NCI-H128 (cell line): Measurements from ENCODE around the gene ETV7.
"Not testable (repeated sequence)": the region's sequence is repeated elsewhere in the genome, so short reads cannot be mapped to it uniquely, and the experiment has no call there.

Source experiments
- DNase-seq: peaks from one replicate; lab custom pipeline; 2025; ENCODE audit not compliant: unreplicated experiment; lab: John Stamatoyannopoulos, UW

ETV7 gene

DNA sequence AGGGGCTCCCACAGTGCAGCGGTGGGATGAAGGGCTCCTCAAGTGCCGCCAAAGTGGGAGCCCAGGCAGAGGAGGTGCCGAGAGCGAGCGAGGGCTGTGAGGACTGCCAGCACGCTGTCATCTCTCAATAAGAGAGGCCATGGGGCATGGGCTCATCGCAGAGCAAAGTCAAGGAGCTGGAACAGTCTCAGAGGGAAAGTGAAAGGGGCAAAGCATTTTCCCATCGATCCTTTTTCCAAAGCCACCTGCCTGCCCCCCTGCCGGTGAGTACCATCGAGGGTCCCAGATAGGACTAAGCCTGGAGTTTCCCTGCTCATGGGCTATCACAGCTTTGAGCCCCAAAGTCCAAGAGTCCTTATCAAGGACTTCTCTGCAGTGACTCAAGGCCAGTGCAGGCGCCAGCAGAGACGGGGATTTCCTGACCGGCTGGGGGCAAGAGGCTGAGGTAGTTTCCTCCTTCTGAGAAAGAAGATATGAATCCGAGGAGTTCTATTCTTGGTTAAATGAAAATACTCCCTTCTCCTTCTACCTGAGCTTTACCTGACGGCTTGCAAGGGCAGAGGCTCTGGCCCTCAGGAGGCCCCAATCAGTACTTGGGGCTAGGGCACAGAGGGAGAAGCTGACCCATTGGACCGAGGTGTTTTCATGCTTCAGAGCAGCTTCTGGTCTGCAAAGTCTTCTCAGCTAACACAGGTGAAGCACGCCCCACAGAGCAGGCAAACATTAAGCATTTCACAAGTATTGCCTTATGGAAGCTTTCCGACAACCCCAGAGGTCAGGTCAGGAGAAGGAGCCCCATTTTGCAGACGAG lies 22.6 kb downstream of the ETV7 start:
- no peak for DNase-seq

DNA sequence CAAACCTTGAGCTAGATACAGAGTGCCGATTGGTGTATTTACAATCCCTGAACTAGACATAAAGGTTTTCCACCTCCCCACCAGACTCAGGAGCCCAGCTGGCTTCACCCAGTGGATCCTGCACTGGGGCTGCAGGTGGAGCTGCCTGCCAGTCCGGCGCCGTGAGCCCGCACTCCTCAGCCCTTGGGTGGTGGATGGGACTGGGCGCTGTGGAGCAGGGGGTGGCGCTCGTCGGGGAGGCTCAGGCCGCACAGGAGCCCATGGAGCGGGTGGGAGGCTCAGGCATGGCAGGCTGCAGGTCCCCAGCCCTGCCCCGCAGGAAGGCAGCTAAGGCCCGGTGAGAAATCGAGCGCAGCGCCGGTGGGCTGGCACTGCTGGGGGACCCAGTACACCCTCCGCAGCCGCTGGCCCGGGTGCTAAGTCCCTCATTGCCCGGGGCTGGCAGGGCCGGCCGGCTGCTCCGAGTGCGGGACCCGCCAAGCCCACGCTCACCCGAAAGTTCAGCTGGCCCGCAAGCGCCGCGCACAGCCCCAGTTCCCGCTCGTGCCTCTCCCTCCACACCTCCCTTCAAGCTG lies 23.3 kb downstream of the ETV7 start:
- not testable (repeated sequence) for DNase-seq

DNA sequence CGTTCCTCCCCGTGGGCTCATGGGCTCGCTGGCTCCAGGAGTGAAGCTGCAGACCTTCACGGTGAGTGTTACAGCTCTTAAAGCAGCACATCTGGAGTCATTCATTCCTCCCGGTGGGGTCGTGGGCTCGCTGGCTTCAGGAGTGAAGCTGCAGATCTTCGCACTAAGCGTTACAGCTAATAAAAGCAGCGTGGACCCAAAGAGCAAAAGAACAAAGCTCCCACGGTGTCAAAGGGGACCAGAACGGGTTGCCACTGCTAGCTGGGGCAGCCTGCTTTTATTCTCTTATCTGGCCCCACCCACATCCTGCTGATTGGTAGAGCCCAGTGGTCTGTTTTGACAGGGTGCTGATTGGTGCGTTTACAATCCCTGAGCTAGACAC lies 24.1 kb downstream of the ETV7 start:
- not testable (repeated sequence) for DNase-seq

- no peak for DNase-seq
Measured at GRCh38 chr6:36362551-36363370, 24.7 kb downstream of the ETV7 start.

- no peak for DNase-seq
Measured at GRCh38 chr6:36361071-36361470, 26.4 kb downstream of the ETV7 start.

DNA sequence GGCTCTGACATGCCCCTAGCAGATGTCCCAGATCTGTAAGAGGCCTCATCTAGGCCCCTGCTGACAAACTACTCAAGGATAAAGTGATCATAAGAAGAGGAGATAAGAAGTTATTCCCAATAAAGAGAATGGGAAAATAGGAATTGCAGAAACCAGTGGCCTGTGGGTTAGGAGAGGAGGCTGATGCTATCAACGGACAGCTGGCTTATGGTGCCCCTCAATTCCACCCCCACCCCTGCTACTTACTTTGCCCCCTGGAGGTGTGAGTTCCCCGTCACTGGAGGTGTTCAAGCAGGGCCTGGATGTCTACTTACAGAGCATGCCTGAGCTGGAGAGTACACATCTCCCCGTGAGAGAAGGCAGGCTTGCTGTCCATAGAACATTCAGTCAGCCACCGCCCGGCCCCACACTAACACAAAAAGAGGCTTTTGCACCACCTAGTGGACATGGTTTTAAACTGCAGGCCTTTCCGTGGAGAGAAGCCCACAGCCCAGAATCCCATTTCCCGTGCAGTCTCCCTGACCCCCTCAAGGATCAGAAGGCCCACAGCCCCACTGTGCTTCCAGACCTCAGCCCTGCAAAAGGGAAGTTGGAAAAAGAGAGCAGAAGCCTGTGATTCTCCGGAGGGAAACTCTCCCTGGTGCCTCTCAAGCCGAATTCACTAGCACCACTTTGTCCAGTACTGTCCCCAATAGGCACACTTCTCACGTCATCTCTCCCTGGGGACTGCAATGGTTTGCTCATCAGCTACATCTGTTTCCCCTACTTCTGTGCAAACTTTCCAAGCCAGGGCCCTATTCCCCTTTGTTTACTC lies 27.0 kb downstream of the ETV7 start:
- DNase-seq: peak; percentile 73

DNA sequence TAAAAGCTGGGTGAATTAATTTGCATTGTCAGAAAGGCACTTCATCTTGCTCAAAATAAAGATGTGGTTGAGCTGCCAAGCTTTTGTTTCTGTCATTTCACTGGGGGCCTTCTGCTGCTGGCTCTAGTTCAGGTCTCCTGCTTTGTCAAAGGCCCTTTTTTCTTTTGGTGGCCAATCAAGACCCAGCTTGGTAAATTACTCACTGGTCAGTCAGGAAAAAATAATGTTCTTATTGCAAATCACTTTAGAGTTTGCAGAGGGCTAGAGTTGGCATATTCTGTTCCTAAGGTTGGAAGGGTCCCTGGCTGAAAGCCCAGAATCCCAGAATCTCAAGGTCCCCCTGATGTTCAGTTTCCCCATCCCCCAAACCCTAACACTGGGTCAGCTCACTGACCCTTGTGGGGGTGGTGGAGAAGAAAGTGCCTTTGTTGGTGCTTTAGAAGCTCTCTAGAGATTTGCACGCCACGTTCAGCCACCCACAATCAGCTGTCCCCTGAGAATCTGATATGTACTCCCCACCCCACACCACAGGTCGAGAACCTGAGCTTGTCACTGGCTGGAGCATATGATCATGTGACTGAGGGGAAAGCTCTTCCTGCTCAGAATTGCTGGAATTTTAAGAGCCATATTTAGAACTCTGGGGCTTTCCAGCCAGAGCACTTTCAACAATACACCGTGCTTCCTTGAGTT lies 29.1 kb downstream of the ETV7 start:
- no peak for DNase-seq

DNA sequence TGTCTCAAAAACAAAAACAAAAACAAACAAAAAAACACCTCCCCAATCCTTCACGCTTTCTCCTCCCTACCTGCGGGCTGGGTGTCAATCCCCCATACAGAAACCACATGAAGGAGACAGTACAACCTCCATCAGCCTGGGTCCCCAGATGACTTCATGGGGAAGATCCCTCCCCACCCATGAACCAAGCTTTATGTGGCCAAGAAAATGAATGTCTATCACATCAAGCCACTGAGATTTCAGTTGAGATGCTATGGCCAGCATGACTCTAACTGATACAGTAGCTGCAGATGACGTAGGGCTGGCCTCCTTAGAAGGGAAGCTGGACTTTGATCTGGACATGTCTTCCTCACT lies 29.6 kb downstream of the ETV7 start:
- DNase-seq: no peak

GRCh38 chr6:36355819-36356218 lies 31.6 kb downstream of the ETV7 start:
- DNase-seq: no peak

DNA sequence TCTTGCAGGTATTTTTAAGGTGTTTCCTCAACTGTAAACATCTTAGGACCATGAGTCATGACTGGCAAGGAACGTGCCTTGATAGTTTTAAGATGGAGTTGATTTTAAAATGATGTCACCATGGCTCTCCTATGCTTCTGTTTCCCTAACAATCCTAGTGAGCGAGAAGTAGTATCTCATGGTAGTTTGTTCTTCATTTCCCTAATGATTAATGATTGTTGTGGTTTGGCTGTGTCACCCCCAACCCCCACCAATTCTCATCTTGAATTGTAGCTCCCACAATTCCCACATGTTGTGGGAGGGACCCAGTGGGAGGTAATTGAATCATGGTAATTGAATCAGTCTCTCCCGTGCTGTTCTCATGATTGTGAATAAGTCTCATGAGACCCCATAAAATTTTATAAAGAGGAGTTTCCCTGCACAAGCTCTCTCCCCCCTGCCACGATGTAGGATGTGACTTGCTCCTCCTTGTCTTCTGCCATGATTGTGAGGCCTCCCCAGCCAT lies 34.0 kb downstream of the ETV7 start:
- no peak for DNase-seq

DNA sequence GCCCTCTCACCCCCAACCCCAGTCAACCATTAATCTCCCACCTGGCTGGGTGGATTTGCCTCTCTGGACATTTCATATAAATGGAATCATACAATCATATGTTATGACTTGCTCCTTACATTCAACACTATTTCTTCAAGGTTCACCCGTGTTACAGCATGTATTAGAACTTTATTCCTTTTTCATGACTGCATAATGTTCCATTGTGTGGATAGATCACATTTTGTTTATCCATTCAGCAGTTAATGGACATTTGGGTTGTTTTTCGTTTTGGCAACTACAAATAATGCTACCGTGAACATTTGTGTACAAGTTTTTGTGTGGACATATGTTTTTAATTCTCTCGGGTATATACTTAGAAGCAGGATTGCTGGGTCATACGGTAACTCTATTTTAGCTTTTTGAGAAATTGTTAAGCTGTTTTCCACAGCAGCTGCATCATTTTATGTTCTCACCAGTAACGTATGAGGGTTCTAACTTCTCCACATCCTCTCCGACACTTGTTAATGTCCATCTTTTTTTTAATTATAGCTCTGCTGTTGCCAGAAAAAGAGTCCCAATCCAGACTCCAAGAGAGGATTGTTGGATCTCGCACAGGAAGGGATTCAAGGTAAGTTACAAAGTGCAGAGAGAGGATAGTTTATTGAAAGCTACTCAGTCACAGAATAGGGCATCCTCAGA lies 34.9 kb downstream of the ETV7 start:
- no peak for DNase-seq

- DNase-seq: no peak
Measured at GRCh38 chr6:36350681-36351571, 36.5 kb downstream of the ETV7 start.

DNA sequence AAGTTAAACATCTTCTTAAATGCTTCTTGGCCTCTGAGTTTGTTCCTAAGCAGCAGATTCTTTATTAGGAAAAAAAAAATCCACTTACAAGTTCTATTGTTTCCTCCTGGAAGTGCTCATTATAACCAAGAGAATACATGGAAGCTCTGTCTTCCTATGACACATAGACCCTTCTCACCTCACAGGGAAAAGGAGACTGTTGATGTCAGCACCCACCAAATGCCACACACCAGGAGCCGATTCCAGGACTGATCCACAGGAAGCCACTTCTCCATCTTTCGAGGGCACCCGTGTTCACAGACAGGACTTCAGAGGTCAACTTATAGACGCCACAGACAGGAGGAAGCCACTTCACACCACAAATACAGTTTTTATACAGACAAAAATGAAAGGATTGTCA lies 37.4 kb downstream of the ETV7 start:
- DNase-seq: no peak

- peak; percentile 58 for DNase-seq
Measured at GRCh38 chr6:36349240-36349639, 38.2 kb downstream of the ETV7 start.

DNA sequence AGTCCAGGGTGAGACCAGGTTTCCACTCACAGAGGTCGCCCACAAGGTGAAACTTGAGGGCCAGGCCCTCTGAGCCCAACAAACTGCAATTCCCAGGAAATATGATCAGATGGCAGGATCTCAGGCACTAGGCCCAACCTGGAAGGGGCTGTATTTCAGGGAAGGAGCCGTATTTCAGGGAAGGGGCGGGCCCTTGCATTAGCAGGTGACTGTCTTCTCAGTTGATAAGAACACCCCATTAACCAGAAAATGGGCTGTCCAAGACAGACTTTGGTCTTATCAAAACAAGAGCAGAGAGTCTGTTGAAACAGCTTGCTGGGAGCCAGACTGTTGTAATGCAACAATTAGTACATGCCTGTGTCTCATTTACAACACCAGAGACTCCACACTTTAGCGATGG lies 39.8 kb downstream of the ETV7 start:
- no peak for DNase-seq

GRCh38 chr6:36346486-36347273 lies 40.8 kb downstream of the ETV7 start:
- DNase-seq: no peak

GRCh38 chr6:36345681-36346466 lies 41.6 kb downstream of the ETV7 start:
- DNase-seq: no peak
